ENCODE measurements around the gene KLK7. TPM values are rescaled to one million over a fixed set of nuclear protein-coding genes. Genes with fewer than 3 reads are reported as not detected.

KLK7 gene
- total RNA-seq, 1 donor from 2014 or later, result 1.3 TPM

GRCh38 chr19:51018745-51019543 lies 35.2 kb upstream of the KLK7 start:
- Mint-ChIP-seq H3K36me3 (no peaks in the 10 kb centered on the region), H3K27me3 (ENCODE audit: low read depth) (peaks cover 92% of the 10 kb centered on the region), H3K9me3 (no peaks in the 10 kb centered on the region), H3K27ac (peak overlapping the region; percentile 47), H3K4me3 (peak overlapping the region; percentile 60), H3K4me1 (peaks cover 21% of the 10 kb centered on the region)
- no peak for TF ChIP-seq CTCF (IDR thresholded peaks at IDR 0.05; ENCODE audit: unreplicated experiment)
- DNase-seq (ENCODE audit: low spot score in 2 of 2, unreplicated experiment in 2 of 2), result no peak

- peak in 1 of 2 experiments; percentile 73 for DNase-seq (ENCODE audit: low spot score in 2 of 2, unreplicated experiment in 2 of 2)
- peaks cover 21% of the 10 kb centered on the region for H3K4me1 Mint-ChIP-seq
- H3K27ac Mint-ChIP-seq, result no peak overlapping the region
- no peaks in the 10 kb centered on the region for H3K36me3 Mint-ChIP-seq
- peak; percentile 52 for TF ChIP-seq CTCF (IDR thresholded peaks at IDR 0.05; ENCODE audit: unreplicated experiment)
- H3K9me3 Mint-ChIP-seq, result no peaks in the 10 kb centered on the region
- H3K4me3 Mint-ChIP-seq, result peak overlapping the region; percentile 73
- peaks cover 90% of the 10 kb centered on the region for H3K27me3 Mint-ChIP-seq (ENCODE audit: low read depth)
Observed at GRCh38 chr19:51016798-51017683, 33.3 kb upstream of the KLK7 start.

- H3K27me3 Mint-ChIP-seq (ENCODE audit: low read depth), result peaks cover 90% of the 10 kb centered on the region
- DNase-seq (ENCODE audit: low spot score in 2 of 2, unreplicated experiment in 2 of 2), result no peak
- peak overlapping the region; percentile 20 for H3K4me3 Mint-ChIP-seq
- no peak for TF ChIP-seq CTCF (IDR thresholded peaks at IDR 0.05; ENCODE audit: unreplicated experiment)
- H3K36me3 Mint-ChIP-seq, result no peaks in the 10 kb centered on the region
- H3K9me3 Mint-ChIP-seq, result no peaks in the 10 kb centered on the region
- H3K4me1 Mint-ChIP-seq, result peaks cover 19% of the 10 kb centered on the region
- no peak overlapping the region for H3K27ac Mint-ChIP-seq
Observed at GRCh38 chr19:51015691-51016267, 32.1 kb upstream of the KLK7 start.

GRCh38 chr19:51014242-51014641 lies 30.5 kb upstream of the KLK7 start:
- Mint-ChIP-seq H3K4me3 (no peak overlapping the region), H3K9me3 (no peaks in the 10 kb centered on the region), H3K27me3 (ENCODE audit: low read depth) (peaks cover 90% of the 10 kb centered on the region), H3K36me3 (no peaks in the 10 kb centered on the region), H3K4me1 (peaks cover 15% of the 10 kb centered on the region), H3K27ac (no peak overlapping the region)
- no peak for TF ChIP-seq CTCF (IDR thresholded peaks at IDR 0.05; ENCODE audit: unreplicated experiment)
- no peak for DNase-seq (ENCODE audit: low spot score in 2 of 2, unreplicated experiment in 2 of 2)

- peaks cover 85% of the 10 kb centered on the region for H3K27me3 Mint-ChIP-seq (ENCODE audit: low read depth)
- H3K4me1 Mint-ChIP-seq, result peaks cover 10% of the 10 kb centered on the region
- TF ChIP-seq CTCF (IDR thresholded peaks at IDR 0.05; ENCODE audit: unreplicated experiment), result no peak
Observed at GRCh38 chr19:51012661-51013190, 29.0 kb upstream of the KLK7 start.

More at GRCh38 chr19:51012661-51013190, 29.0 kb upstream of the KLK7 start:
- no peaks in the 10 kb centered on the region for H3K36me3 Mint-ChIP-seq
- H3K9me3 Mint-ChIP-seq, result no peaks in the 10 kb centered on the region
- DNase-seq (ENCODE audit: low spot score in 2 of 2, unreplicated experiment in 2 of 2), result no peak
- no peak overlapping the region for H3K4me3 Mint-ChIP-seq
- H3K27ac Mint-ChIP-seq, result no peak overlapping the region

All from mesothelial cell of epicardium (in vitro differentiated cells).